NCI-H446 treated with DMSO at 0.1 percent for 48 hours (cell line): ENCODE results near the gene RNF186.
"Not testable (repeated sequence)": the region's sequence is repeated elsewhere in the genome, so short reads cannot be mapped to it uniquely, and the experiment has no call there.

Experiments used
- DNase-seq: peaks from one replicate; lab custom pipeline; 2025; lab: John Stamatoyannopoulos, UW

Gene RNF186

DNA sequence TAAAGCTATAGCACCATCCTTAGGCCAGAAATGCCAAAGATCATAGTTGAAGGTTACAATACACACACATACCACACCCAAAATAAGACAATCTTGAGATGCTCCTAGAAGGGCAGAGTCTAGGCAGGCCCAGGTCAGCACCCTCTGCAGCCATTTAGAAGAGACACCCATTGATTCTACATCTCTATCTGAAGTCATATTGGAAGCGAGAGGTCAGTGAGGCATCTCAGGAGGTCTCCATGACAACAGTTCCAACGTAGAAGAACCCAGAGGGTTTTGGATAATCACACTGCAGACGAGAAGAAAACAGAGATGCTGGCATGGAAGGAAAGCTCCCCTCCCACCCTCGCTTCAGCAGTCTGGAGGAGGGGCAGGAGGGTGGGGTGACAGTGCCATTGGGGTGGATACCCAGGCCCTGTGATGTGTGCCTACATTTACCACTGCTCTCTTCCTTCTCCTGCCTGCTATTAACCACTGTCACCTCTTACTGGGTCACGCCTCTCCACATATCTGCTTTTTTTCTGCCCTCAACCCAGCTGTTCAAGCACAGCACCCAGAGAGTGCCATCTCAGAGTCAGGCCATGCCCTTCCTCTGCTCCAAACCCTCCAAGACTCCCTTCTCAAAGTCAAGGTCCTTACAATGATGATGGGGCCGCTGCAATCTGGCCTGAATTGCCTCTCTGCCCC is 21.6 kb downstream of the RNF186 start:
- no peak for DNase-seq

- DNase-seq = no peak
Observed at GRCh38 chr1:19792237-19793002, 22.7 kb downstream of the RNF186 start.

DNA sequence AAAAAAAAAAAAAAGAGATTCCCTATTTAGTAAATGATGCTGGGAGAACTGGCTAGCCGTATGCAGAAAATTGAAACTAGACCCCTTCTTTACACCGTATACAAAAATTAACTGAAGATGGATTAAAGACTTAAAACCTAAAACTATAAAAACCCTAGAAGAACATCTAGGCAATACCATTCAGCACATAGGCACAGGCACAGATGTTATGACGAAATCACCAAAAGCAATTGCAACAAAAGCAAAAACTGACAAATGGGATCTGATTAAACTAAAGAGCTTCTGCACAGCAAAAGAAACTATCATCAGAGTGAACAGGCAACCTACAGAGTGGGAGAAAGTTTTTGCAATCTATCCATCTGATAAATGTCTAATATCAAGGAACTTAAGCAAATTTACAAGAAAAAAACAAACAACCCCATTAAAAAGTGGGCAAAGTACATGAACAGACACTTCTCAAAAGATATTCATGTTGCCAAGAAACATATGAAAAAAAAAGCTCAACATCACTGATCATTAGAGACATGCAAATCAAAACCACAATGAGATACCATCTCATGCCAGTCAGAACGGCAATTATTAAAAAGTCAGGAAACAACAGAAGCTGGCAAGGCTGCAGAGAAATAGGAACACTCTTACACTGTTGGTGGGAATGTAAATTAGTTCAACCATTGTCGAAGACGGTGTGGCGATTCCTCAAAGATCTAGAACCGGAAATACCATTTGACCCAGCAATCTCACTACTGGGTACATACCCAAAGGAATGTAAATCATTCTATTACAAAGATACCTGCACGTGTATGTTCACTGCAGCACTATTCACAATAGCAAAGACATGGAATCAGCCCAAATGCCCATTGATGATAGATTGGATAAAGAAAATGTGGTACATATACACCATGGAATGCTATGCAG is 24.8 kb downstream of the RNF186 start:
- DNase-seq = not testable (repeated sequence)

DNA sequence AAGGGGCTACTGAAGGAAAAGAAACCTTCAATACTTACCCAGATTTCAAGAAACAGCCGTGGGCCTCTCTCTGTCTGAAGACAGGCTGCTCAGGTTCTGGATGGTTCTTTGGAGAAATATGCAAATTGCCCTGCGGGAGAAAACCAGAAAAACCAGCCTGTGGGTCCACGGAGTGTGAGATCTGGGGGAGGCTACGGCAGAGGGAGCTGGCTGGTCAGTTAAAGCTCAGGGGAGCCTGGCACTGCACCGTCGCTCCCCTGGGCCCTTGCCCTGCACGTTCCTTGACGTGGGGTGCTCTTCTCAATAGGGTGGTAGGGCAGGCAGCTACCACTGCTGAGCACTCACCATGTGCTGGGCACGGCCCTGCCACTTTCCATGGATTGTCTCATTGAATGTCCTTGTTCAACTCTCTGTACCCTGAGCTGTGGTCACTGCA is 28.1 kb downstream of the RNF186 start:
- DNase-seq = no peak

- DNase-seq = no peak
Observed at GRCh38 chr1:19785660-19786059, 29.4 kb downstream of the RNF186 start.

DNA sequence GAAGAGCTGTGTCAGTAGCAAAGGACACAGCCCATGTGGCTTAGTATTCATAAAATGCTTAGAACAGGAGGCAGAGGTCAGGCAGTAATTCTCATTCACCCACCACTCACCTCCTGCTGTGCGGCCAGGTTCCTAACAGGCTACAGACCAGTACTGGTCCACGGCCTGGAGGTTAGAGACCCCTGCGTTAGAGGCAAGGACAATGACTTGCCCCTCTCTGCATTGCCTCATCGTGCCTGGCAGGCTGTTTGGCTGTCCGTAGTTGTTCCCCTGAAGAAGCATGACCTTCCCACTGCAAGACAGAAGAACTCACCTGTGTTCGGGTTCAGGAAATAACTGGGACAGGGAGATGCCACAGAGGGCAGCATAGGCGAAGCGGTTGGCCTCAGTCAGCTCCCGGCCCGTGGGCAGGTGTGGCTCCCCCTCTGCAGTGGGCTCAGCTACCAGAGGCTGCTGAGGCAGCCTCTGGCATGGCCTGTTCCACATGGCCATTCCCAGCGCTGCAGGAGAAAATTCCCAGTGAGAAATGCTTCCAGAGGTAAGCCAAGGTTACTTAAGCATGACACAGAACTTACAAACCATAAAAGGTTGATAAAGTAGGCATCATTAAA is 34.7 kb downstream of the RNF186 start:
- no peak for DNase-seq

- no peak for DNase-seq
Observed at GRCh38 chr1:19776933-19777332, 38.1 kb downstream of the RNF186 start.

- DNase-seq = no peak
Observed at GRCh38 chr1:19776287-19776686, 38.8 kb downstream of the RNF186 start.

DNA sequence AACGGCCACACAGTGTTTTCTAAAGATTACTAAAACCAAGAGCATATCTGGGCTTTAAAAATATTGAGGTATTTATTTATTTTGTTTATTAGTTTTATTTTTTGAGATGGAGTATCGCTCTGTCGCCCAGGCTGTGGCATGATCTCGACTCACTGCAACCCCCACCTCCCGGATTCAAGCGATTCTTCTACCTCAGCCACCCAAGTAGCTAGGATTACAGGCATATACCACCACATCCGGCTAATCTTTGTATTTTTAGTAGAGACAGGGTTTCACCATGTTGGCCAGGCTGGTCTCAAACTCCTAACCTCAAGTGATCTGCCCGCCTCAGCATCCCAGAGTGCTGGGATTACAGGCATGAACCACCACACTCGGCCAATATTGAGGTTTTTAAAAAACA is 39.3 kb downstream of the RNF186 start:
- DNase-seq = no peak

GRCh38 chr1:19775317-19775716 is 39.8 kb downstream of the RNF186 start:
- DNase-seq = no peak

DNA sequence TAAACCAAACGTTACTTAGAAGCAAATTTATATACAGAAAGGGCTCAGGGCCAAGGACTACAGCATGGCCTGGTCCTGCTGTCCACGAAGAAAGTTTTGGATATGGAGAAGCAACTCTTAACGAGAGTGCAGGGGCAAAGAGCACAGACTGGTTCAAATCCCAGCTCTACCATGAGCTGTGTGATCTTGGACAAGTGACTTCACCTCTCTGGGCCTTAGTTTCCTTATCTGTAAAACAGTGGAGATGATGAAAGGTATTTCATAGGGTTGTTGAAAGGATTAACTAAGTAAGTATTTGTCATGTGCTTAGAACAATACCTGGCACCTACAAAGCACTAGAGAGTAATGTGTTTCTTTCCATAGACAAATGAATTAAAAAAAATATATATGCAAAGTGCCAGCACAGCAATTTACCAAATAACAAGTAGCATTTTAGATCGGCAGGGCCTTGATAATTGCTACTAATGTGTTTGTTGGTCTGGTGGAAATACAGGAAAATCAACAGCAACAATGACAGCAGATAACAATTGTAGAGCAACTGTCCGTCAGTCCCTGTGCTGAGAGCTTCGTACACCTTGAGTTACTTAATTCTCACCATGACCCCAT is 40.8 kb downstream of the RNF186 start:
- DNase-seq = no peak

DNA sequence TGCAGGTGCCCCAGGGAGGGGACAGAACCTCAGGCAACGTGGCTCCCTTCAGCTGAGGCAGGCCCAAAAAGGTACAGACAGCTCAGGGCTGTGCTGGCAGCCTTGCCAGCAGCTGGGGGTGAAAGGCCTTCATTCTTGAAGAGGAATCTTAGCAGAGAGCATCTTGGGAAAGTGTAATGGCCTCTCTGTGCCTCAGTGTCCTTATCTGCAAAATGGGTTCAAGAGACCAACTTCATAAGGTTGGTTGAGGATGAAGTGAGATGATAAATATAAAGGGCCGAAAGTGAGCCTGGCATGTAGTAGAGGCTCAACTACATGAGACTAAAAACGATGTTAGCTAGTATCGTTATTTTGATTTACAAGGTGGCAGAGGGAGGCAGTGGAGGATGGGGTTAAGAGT is 41.6 kb downstream of the RNF186 start:
- DNase-seq = no peak

- no peak for DNase-seq
Observed at GRCh38 chr1:19772053-19772452, 43.0 kb downstream of the RNF186 start.

DNA sequence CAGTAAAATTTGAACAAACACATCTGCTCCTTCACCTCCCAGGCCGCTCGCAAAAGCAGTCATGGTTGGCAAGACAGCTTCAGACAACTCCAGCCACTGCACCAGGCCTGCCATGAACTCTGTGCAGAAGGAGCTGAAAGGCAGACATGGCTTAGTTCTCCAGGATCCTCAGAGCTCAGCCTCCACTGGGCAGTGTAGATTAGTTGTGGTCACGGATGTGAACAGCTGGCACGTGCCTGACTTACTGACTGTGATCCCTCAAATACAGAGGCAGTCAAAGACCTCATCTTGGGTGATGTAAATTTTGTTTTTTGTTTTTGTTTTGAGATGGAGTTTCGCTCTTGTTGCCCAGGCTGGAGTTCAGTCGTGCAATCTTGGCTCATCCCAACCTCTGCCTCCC is 43.7 kb downstream of the RNF186 start:
- DNase-seq = no peak

DNA sequence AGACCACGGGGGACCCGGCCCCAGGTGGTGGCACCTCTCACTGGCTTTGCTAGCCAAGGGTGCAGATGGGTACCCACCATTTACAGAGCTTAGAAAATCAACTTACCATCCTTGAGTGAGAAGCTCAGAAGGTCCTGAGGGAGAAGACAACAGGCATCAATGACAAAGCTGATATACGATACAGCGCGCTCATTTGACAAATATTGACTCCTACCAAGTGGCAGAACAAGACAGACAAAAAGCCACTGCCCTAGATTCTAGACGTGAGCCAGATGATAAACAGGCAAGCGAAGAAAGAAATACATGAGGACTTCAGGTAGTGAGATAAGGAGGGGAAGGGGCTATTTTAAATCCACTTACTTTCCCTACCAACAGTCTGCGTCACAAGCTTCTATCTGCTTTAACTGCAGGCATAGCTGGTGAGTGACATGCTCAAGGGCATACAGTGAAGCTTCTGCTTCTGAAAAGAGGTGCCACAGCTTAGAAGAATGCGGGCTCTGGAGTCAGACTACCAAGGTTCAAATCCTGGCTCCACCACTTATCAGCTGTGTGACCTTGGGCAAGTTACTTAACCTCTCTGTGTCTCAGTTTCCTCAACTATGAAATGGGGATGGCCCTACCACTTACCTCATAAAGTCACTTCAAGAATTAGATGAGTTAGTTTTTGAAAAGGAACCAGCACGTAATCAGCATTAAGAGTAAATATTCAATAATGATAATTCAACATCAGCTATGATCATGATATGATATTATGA is 44.5 kb downstream of the RNF186 start:
- DNase-seq = no peak

- no peak for DNase-seq
Observed at GRCh38 chr1:19769211-19769932, 45.7 kb downstream of the RNF186 start.

GRCh38 chr1:19768353-19769210 is 46.5 kb downstream of the RNF186 start:
- DNase-seq = no peak

DNA sequence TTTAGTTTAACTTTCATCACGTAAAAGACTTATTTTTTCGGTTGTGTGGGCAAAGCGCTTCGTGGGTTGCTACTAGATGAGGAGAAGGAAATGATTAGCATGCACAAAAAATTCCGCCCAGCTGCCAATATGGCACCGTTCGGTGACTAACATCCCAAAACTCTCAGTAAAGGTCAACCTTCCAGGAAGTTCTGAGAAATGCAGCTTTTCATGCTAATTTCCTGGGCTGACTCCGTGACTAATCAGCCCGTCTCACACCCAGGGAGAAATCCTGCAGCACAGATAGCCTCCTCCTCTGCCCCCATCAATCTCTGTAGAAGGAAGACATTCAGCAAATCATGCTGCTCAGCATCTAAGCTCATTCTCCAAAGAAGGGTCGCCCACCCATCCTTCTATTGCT is 49.5 kb downstream of the RNF186 start:
- DNase-seq = no peak

GRCh38 chr1:19764848-19765247 is 50.2 kb downstream of the RNF186 start:
- DNase-seq = no peak
